ENCODE data around the gene POLR1A. TPM values are rescaled to one million over a fixed set of nuclear protein-coding genes. Genes with fewer than 3 reads are reported as not detected.

Gene POLR1A
- total and polyA plus RNA-seq, 2 of the 8 experiments (the other 6 are each of a cell fraction or from before 2014, with no cell fraction given) = 8.9 to 58.1 TPM

DNA sequence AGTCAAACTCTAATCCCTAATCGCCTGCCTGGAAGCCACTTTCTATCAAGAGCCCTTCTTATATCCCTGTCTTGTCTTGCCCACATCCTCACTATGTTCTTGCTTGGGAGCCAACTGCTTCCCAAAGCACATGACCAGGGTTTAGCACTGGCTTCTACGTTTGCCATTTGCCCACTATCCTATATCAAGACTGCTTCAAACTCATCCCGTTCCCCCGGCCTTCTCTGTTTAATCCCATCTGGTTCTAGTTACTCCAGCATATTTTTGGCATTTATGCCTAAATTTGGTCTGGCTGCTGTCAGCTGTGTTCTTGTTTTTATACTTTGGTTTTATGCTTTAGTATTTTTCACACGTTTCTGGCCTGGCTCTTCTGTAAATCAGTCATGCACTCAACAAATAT is 40.2 kb downstream of the POLR1A start (continued):
- TF ChIP-seq CTCF (IDR thresholded peaks at IDR 0.05; ENCODE audit: control extremely low read depth in 1 of 3, insufficient read depth in 1 of 3, low read depth in 1 of 3, low read length in 3 of 3) = no peak
- TF ChIP-seq FOSL1 (IDR thresholded peaks at IDR 0.05; ENCODE audit: insufficient read depth, low read depth, low read length) = no peak
- no peak for TF ChIP-seq RBBP5 (IDR thresholded peaks at IDR 0.05; ENCODE audit: borderline replicate concordance, low read depth, low read length)
- no peak for TF ChIP-seq BRCA1 (IDR thresholded peaks at IDR 0.05; ENCODE audit: low read depth, low read length)
- TF ChIP-seq CREB1 (IDR thresholded peaks at IDR 0.05) = no peak
- no peak for TF ChIP-seq TEAD4 (IDR thresholded peaks at IDR 0.05; ENCODE audit: low read depth, low read length)
- no peak for TF ChIP-seq SUZ12 (IDR thresholded peaks at IDR 0.05; ENCODE audit: low read length)
- TF ChIP-seq CTBP2 (IDR thresholded peaks at IDR 0.05; ENCODE audit: borderline replicate concordance, insufficient read depth, insufficient read length, low read length) = no peak
- no peak for TF ChIP-seq HDAC6 (IDR thresholded peaks at IDR 0.05; ENCODE audit: low read depth, low read length)
- no peak for TF ChIP-seq GABPA (IDR thresholded peaks at IDR 0.05; ENCODE audit: borderline replicate concordance, insufficient read depth, low read length)

Data from H1 (cell line).